H1 (cell line): ENCODE data around the gene STK33. TPM values are rescaled to one million over a fixed set of nuclear protein-coding genes. Genes with fewer than 3 reads are reported as not detected.

Source experiments
- ASH2L ChIP-seq: fragments of 200-600, 300-600 bp; sonication (generic); IDR thresholded peaks from one replicate; pipeline ENCODE4 v1.7.1; 2017; ENCODE audit warnings: low read length
- EGR1 ChIP-seq: IDR thresholded peaks from 2 replicates; pipeline ENCODE4 v1.6.1; 2011; ENCODE audit warnings: low read depth, low read length, borderline replicate concordance
- FOSL1 ChIP-seq: IDR thresholded peaks from 2 replicates; pipeline ENCODE4 v1.6.1; 2011; ENCODE audit warnings: mild to moderate bottlenecking, low read depth, low read length, moderate library complexity; ENCODE audit not compliant: insufficient read depth
- MAFK ChIP-seq: IDR thresholded peaks from 2 replicates; pipeline ENCODE4 v1.6.1; 2012; ENCODE audit warnings: low read depth, mild to moderate bottlenecking, improper control_type of control experiment, low read length
- SAP30 ChIP-seq: fragments of 300-600 bp; sonication (generic); IDR thresholded peaks from 2 replicates; pipeline ENCODE4 v1.7.1; 2012; ENCODE audit warnings: low read length, moderate library complexity, mild to moderate bottlenecking, inconsistent platforms; ENCODE audit not compliant: insufficient read depth, insufficient replicate concordance
- SIRT6 ChIP-seq: IDR thresholded peaks from one replicate; pipeline ENCODE4 v1.7.1; 2012; ENCODE audit warnings: low read length, inconsistent platforms
- polyA plus RNA-seq, 7 experiments: library from polyadenylated mRNA; depleted of rRNA in 3 of 7; stranded (reverse) in 5 of 7; unstranded in 2 of 7; fragments of >200 nt in 5 of 7; fragments of 200-250 nt in 2 of 7; gene quantifications; 1 replicate in 5 of 7; 2 replicates in 1 of 7; 4 replicates in 1 of 7; pipeline versions ENCODE4 v1.2.1 to v1.2.3, GENCODE V29; 2011 to 2013; ENCODE audit warnings: missing spikeins in 2 of 7, mixed read lengths in 2 of 7
- total RNA-seq: library from RNA; stranded (reverse); fragmentation: NEBNext Ultra II Directional; extraction: Animal tissue kit (Norgen Biotek cat#: 25700); gene quantifications from 2 replicates; pipeline ENCODE4 v1.2.1, GENCODE V29; 2021

Gene STK33
- total and polyA plus RNA-seq, 2 of the 8 experiments (the other 6 are each of a cell fraction or from before 2014, with no cell fraction given) = 8.8 to 25.1 TPM

- TF ChIP-seq MAFK (no peak), EGR1 (no peak), SIRT6 (no peak), FOSL1 (no peak), SAP30 (no peak), ASH2L (no peak)
Measured at GRCh38 chr11:8346157-8346755, 247.8 kb downstream of the STK33 start (continued).
